Activated naive CD4-positive, alpha-beta T cell treated with anti-CD3 and anti-CD28 coated beads, Interleukin-2, amount 50 U/mL, for 24 hours (primary cell): ENCODE data around the gene COG4.
A peak's percentile ranks its signal among the peaks of the same experiment; 100 is the strongest.

Source experiments
- H3K27ac Mint-ChIP-seq: one replicate; pipeline ENCODE4 v1.8.0; 2021; ENCODE audit warnings: mild to moderate bottlenecking, mixed read lengths
- H3K27me3 Mint-ChIP-seq: one replicate; pipeline ENCODE4 v1.8.0; 2021; ENCODE audit warnings: mixed read lengths
- H3K36me3 Mint-ChIP-seq: one replicate; pipeline ENCODE4 v1.8.0; 2021; ENCODE audit warnings: mixed read lengths
- H3K4me1 Mint-ChIP-seq: one replicate; pipeline ENCODE4 v1.8.0; 2021; ENCODE audit warnings: mixed read lengths
- H3K4me3 Mint-ChIP-seq: one replicate; pipeline ENCODE4 v1.8.0; 2021; ENCODE audit warnings: mild to moderate bottlenecking, mixed read lengths
- H3K9me3 Mint-ChIP-seq: one replicate; pipeline ENCODE4 v1.8.0; 2021; ENCODE audit warnings: mixed read lengths

The COG4 gene

GRCh38 chr16:70508752-70509151, 14.6 kb downstream of the COG4 start:
- Mint-ChIP-seq H3K36me3 (peaks cover 7% of the 10 kb centered on the region), H3K4me3 (no peak overlapping the region), H3K4me1 (peaks cover 9% of the 10 kb centered on the region), H3K9me3 (no peaks in the 10 kb centered on the region), H3K27me3 (no peaks in the 10 kb centered on the region), H3K27ac (no peak overlapping the region)

GRCh38 chr16:70496513-70496912, 26.8 kb downstream of the COG4 start:
- Mint-ChIP-seq H3K9me3 (no peaks in the 10 kb centered on the region), H3K4me3 (no peak overlapping the region), H3K27ac (no peak overlapping the region), H3K27me3 (no peaks in the 10 kb centered on the region), H3K36me3 (peaks cover 10% of the 10 kb centered on the region), H3K4me1 (no peaks in the 10 kb centered on the region)

GRCh38 chr16:70495425-70496182, 27.8 kb downstream of the COG4 start:
- peaks cover 8% of the 10 kb centered on the region for H3K36me3 Mint-ChIP-seq

GRCh38 chr16:70494777-70495176, 28.6 kb downstream of the COG4 start:
- no peak overlapping the region for H3K27ac Mint-ChIP-seq
- H3K4me1 Mint-ChIP-seq, result no peaks in the 10 kb centered on the region
- no peaks in the 10 kb centered on the region for H3K27me3 Mint-ChIP-seq
- peaks cover 8% of the 10 kb centered on the region for H3K36me3 Mint-ChIP-seq
- no peaks in the 10 kb centered on the region for H3K9me3 Mint-ChIP-seq
- H3K4me3 Mint-ChIP-seq, result no peak overlapping the region

More at GRCh38 chr16:70495425-70496182, 27.8 kb downstream of the COG4 start:
- Mint-ChIP-seq H3K9me3 (no peaks in the 10 kb centered on the region), H3K4me1 (no peaks in the 10 kb centered on the region), H3K4me3 (no peak overlapping the region), H3K27me3 (no peaks in the 10 kb centered on the region), H3K27ac (no peak overlapping the region)

- Mint-ChIP-seq H3K4me3 (no peak overlapping the region), H3K4me1 (no peaks in the 10 kb centered on the region), H3K27me3 (no peaks in the 10 kb centered on the region), H3K36me3 (peaks cover 8% of the 10 kb centered on the region), H3K27ac (no peak overlapping the region), H3K9me3 (no peaks in the 10 kb centered on the region)
Measured at GRCh38 chr16:70494202-70494770, 29.1 kb downstream of the COG4 start.

GRCh38 chr16:70493802-70494201, 29.6 kb downstream of the COG4 start:
- no peaks in the 10 kb centered on the region for H3K27me3 Mint-ChIP-seq
- H3K36me3 Mint-ChIP-seq, result peaks cover 8% of the 10 kb centered on the region
- no peak overlapping the region for H3K27ac Mint-ChIP-seq
- no peak overlapping the region for H3K4me3 Mint-ChIP-seq
- H3K4me1 Mint-ChIP-seq, result no peaks in the 10 kb centered on the region
- no peaks in the 10 kb centered on the region for H3K9me3 Mint-ChIP-seq

- peaks cover 8% of the 10 kb centered on the region for H3K36me3 Mint-ChIP-seq
- H3K4me3 Mint-ChIP-seq, result no peak overlapping the region
- no peaks in the 10 kb centered on the region for H3K4me1 Mint-ChIP-seq
- no peak overlapping the region for H3K27ac Mint-ChIP-seq
- H3K27me3 Mint-ChIP-seq, result no peaks in the 10 kb centered on the region
- no peaks in the 10 kb centered on the region for H3K9me3 Mint-ChIP-seq
Measured at GRCh38 chr16:70490261-70490660, 33.1 kb downstream of the COG4 start.

GRCh38 chr16:70484867-70485266, 38.5 kb downstream of the COG4 start:
- Mint-ChIP-seq H3K4me1 (no peaks in the 10 kb centered on the region), H3K9me3 (no peaks in the 10 kb centered on the region), H3K4me3 (no peak overlapping the region), H3K27me3 (no peaks in the 10 kb centered on the region), H3K27ac (no peak overlapping the region), H3K36me3 (no peaks in the 10 kb centered on the region)

GRCh38 chr16:70483426-70483825, 39.9 kb downstream of the COG4 start:
- Mint-ChIP-seq H3K36me3 (no peaks in the 10 kb centered on the region), H3K4me1 (no peaks in the 10 kb centered on the region), H3K4me3 (no peak overlapping the region), H3K27ac (no peak overlapping the region), H3K27me3 (no peaks in the 10 kb centered on the region), H3K9me3 (no peaks in the 10 kb centered on the region)

- Mint-ChIP-seq H3K4me3 (no peak overlapping the region), H3K27ac (no peak overlapping the region), H3K27me3 (no peaks in the 10 kb centered on the region), H3K4me1 (no peaks in the 10 kb centered on the region), H3K9me3 (no peaks in the 10 kb centered on the region), H3K36me3 (no peaks in the 10 kb centered on the region)
Measured at GRCh38 chr16:70482624-70483023, 40.7 kb downstream of the COG4 start.

GRCh38 chr16:70481929-70482536, 41.3 kb downstream of the COG4 start:
- Mint-ChIP-seq H3K4me3 (no peak overlapping the region), H3K36me3 (no peaks in the 10 kb centered on the region), H3K4me1 (no peaks in the 10 kb centered on the region), H3K9me3 (no peaks in the 10 kb centered on the region), H3K27me3 (no peaks in the 10 kb centered on the region), H3K27ac (no peak overlapping the region)

GRCh38 chr16:70480127-70481105, 42.9 kb downstream of the COG4 start:
- Mint-ChIP-seq H3K27ac (no peak overlapping the region), H3K4me3 (no peak overlapping the region), H3K9me3 (no peaks in the 10 kb centered on the region), H3K36me3 (no peaks in the 10 kb centered on the region), H3K27me3 (no peaks in the 10 kb centered on the region), H3K4me1 (peaks cover 5% of the 10 kb centered on the region)

GRCh38 chr16:70478912-70479341, 44.4 kb downstream of the COG4 start:
- Mint-ChIP-seq H3K36me3 (no peaks in the 10 kb centered on the region), H3K9me3 (no peaks in the 10 kb centered on the region), H3K27me3 (no peaks in the 10 kb centered on the region), H3K4me3 (no peak overlapping the region), H3K4me1 (peaks cover 5% of the 10 kb centered on the region), H3K27ac (no peak overlapping the region)

GRCh38 chr16:70478169-70478568, 45.2 kb downstream of the COG4 start:
- peaks cover 2% of the 10 kb centered on the region for H3K36me3 Mint-ChIP-seq
- no peak overlapping the region for H3K27ac Mint-ChIP-seq
- H3K27me3 Mint-ChIP-seq, result no peaks in the 10 kb centered on the region
- no peaks in the 10 kb centered on the region for H3K9me3 Mint-ChIP-seq
- H3K4me3 Mint-ChIP-seq, result no peak overlapping the region
- peaks cover 5% of the 10 kb centered on the region for H3K4me1 Mint-ChIP-seq

- Mint-ChIP-seq H3K27me3 (no peaks in the 10 kb centered on the region), H3K36me3 (peaks cover 2% of the 10 kb centered on the region), H3K4me1 (peaks cover 5% of the 10 kb centered on the region), H3K4me3 (no peak overlapping the region), H3K27ac (peak overlapping the region; percentile 88), H3K9me3 (no peaks in the 10 kb centered on the region)
Measured at GRCh38 chr16:70476272-70477020, 46.9 kb downstream of the COG4 start.
